Endometrial microvascular endothelial cells (primary cell): ENCODE data around the gene ATF7IP. TPM values are rescaled to one million over a fixed set of nuclear protein-coding genes. Genes with fewer than 3 reads are reported as not detected.

Experiments used
- in situ Hi-C: cut with HindIII; loops from 2 replicates; pipeline ENCODE4 v1.10.0; 2017; ENCODE audit warnings: low sequenced_read_pairs, low pct_unique_long_range_greater_than_20kb; ENCODE audit errors: inconsistent ontology term
- total RNA-seq: library from RNA; depleted of rRNA; stranded (reverse); fragments of >200 nt; gene quantifications from one replicate; pipeline ENCODE4 v1.2.3, GENCODE V29; 2015; ENCODE audit errors: inconsistent ontology term

Gene ATF7IP
- total RNA-seq, 1 donor from 2014 or later = 21.9 TPM

DNA sequence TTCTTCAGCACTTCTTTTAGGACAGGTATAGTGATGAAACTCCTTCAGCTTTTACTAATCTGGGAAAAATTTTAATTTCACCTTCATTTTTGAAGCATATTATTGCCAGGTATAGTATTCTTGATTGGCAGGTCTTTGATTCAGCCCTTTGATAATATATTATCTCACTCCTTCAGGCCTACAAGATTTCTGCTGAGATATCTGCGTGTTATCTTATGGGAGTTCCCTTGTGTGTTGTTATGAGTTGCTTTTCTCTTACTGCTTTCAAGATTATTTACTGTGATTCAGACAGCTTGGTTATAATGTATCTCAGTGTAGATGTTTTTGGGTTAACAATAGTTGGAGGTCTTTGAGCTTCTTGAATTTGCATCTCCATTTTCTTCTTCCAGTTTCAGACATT is 87.4 kb downstream of the ATF7IP start:
- in situ Hi-C loops = no loop called here

DNA sequence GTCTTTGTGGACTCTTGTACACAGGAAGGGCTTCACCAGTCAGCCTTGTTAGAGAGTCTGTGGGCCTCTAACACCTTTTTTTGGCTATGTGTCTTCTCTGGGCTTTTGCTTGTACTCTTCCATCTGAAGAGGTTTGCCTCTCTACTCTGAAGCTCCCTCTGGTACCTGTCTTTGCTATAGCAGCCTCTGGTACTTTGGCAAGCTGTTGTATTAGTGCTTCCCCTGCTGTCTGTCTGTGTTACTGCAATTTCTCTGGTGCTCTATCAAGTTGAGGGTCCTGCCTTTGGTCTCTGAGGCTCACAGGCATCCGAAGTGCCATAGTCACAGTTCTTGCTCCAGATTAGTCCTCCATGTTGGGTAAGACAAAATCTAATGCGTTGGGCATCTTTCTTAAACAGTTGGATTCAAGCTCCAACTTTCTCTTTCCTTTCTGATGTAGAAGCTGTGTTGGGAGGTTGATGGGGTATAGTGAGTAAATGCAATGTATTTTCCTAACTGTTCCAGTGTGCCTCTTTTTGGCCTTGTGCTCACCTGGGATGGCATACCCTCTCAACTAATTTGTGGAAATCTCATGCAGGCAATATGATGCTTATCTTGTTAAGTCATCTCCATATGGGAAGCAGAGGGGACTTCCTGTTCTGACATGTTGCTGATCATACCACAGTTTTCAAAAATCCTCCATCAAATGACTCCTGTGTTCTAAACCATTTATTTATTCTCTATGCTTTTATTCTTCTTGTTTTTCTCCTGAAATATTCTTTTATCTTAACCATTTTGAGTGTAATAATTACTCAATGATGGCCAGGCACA is 88.8 kb downstream of the ATF7IP start:
- in situ Hi-C loops = no loop called here

DNA sequence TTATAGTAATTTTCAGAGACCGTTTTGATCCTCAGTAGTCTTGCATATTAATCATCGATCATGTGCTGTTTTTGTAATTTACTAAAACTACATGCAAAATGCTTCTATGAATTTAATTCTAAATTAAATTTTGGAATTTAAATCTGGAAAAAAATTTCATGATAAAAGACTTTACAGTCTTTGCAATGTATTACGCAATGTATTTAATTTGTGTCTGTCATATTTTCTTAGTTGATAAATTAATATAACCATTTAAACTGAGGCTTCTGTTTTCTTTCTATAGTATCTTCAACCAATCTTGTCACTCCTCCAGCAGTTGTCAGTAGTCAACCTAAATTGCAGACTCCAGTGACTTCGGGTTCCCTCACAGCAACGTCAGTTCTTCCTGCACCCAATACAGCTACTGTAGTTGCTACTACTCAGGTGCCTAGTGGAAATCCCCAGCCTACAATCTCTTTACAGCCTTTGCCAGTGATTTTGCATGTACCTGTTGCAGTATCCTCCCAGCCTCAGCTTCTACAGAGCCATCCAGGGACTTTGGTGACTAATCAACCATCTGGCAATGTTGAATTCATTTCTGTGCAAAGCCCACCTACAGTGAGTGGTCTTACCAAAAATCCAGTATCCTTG is 94.8 kb downstream of the ATF7IP start:
- in situ Hi-C loops = no loop called here

DNA sequence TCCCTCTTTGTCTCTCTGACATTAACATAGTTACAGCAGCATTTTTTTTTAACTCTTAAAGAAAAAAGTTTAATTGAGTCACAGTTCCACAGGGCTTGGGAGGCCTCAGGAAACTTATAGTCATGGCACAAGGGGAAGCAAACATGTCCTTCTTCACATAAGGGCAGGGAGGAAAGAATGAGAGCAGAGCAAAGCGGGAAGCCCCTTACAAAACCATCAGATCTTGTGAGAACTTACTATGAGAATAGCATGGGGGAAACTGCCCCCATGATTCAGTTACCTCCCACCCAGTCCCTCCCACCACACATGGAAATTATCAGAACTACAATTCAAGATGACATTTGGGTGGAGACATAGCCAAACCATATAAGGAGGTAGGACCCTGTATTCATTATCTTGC is 106.0 kb downstream of the ATF7IP start:
- in situ Hi-C loops = no loop called here

DNA sequence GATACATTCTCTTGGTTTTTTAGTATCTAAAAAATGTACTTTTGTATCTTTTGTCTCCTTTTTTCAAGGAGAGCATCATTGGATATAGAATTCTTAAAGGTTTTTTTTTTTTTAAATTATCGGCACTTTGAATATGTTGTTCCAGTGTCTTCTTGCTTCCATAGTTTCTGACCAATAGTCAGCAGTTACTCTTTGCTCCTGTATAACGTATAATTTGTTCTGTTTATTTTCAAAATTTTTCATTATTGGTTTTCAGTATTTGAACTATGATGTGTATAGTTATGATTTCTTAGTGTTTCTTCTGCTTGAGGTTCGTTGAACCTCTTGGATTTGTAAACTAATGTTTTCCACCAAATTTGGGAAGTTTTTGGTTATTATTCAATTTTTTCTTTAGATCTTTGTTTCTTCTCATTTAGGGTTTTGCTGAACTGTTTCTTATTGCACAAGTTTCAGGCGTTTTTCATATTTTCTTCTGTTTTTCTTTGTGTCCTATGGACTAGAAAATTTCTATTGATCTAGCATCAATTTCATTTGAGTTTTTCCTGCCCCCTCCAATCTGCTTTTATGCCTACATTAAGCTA is 108.3 kb downstream of the ATF7IP start:
- in situ Hi-C loops = no loop called here

DNA sequence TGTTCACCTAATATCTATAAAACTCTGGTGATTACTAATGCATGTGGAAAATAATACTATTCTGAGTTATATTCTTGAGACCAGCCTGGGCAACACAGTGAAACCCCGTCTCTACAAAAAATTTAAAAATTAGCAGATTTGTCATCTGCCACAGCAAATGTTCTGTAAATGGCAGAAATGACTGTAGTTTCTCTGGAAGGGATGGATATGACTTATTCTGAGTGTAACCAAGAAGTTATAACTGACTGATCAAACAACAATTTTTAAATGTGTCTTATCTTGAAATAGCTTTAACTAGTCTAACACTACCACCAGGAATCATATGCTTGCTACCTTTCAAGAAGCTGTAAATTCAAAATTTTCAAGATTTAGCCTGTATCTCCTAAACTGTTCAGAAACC is 113.5 kb downstream of the ATF7IP start:
- in situ Hi-C loops = no loop called here

DNA sequence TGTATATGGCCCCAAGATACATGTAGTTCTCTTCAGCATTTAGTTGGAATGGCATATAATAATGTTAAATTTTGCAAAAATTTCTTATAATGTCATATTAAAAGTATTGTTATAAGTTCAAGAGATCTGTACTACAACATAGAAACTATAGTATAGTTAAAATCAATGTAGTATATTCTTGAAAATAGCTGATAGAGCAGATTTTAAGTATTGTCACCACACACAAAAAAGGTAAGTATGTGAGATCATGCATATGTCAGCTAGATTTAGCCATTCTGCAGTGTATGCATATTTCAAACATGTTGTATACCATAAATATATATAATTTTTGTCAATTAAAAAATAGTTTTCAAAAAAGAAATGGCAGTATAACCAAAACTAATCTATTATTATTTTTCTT is 115.7 kb downstream of the ATF7IP start:
- in situ Hi-C loops = no loop called here

DNA sequence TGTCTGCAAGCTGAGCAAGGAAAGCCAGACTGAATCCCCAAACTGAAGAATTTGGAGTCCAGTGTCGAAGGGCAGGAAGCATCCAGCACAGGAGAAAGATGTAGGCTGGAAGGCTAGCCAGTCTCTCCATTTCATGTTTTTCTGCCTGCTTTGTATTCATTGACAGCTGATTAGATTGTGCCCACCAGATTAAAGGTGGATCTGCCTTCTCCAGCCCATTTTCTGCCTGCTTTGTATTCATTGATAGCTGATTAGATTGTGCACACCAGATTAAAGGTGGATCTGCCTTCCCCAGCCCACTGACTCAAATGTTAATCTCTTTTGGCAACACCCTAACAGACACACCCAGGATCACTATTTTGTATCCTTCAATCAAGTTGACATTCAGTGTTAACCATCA is 116.9 kb downstream of the ATF7IP start:
- in situ Hi-C loops = no loop called here

DNA sequence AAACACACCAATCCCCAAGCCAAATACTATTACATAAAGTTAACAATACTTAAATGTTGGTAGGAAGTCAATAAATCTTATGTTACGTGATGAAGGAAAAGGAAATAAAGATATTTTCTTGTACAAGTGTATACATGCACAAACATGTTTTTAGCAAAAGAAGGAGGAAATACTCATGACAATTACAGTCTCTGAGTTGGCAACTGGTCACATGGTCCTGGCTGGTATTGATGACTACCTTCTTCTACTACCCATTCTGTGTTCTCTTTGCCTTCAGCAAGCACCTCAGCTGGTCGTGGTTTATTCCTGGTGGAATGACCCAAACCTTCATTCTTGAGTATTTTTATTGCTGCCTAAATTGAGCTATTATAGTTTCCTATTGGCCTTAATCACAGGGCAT is 117.4 kb downstream of the ATF7IP start:
- in situ Hi-C loops = no loop called here

DNA sequence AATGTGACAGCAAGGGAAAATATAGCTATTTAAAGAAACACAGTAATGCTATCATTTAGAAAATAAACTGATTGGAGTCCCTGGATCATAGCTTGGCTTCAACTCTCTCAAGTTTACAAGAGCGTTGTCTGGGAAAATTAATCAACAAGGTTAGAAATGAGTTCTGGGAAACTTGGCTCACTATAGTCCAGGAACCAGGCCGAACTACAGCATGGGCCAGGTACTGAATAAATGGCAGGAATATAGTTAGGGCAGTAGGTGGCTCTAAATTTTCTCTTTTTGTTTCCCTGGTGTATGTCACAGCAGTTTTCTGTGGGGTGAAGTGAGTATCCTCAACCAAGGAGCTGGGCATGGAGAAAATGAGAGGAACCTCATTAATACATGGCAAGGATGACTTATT is 129.8 kb downstream of the ATF7IP start:
- in situ Hi-C loops = no loop called here

DNA sequence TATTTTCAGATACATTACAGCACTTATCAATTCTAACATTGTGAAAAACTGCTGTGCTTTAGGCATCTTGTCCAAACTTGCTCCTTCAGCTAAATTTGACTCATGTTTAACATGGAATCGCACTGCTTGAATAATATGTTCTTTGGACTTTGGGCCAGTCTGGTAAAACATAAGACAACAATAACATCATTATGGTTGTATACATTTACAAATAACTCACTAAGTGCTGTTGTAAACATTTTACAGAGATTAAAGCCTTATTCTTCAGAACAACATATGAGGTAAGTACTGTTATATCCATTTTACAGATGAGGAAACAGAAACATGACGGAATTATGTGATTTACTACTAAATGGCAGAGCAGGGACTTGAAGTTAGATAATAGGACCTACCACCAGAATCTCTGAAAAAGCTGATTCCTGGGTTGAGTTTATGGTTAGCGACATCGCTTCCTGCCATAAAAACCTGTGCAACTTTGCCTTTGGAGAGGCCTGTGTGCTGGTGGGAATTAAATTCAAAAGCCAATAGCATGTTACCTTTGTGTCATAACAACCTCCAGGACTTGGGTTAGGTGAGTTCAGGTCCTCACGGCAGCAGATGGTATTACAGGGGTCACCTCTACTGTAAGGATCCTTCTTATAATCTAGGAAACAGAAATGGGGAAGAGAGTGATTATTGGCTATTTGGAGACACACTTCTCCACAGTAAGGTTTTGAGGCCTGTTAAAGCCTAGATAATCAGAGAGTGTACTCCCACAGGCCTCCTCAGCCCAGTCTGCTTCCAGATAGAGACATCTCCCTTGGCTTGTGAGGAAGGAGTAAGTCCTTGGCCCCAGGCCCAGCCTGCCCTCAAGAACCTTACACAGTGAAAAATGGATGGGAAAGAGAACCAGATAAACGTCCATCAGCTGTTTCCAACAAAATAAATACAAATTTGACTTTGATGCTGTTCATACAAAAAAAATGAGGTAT is 140.4 kb downstream of the ATF7IP start:
- in situ Hi-C loops = no loop called here

DNA sequence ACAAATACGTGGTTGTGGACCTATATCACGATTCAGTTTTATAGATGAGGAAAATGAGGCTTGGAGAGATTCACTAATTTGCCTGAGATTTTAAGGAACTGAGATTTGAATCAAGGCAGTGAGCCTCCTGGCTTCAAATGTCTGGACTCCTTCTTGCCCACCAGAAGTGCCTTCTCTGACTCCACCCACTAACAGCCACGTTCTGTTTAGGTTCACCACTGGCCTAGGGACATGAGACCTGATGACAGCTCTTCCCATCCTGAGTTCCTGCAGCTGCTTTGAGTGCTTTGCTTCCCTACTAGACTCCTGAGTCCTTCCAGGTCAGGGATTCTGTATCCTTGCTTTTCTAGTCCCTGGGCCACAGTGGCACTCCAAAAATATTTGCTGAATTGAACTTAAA is 145.1 kb downstream of the ATF7IP start:
- in situ Hi-C loops = no loop called here

DNA sequence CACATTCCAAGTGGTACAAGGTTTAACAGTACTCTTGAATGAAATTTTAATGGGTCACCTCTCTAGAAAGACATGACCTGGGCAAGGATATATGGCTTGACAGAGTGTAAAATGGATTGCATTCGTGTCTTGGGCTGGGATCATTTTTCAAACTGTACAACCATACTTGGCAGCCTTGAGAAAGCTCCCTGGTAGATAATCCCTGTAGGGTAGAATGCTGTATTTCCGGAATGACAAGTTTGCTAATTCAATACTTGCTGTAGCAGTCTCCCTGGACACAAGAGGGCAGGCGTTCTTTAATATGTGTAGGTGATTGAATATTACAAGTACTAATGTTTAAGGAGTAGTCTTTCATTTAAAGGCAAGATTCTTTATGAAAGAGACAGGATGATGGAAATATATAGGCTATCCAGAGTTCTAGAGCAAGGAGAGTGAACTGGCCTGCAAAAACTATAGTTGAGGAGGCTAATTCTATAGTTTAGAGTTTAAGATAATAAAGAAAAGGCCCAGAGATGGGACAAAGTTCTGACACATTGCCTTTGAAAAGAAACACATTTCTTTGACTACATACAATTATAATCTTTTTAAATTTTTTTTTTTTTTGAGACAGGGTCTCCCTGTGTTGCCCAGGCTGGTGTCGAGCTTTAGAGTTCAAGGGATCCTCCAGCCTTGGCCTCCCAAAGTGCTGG is 148.8 kb downstream of the ATF7IP start:
- in situ Hi-C loops = no loop called here

DNA sequence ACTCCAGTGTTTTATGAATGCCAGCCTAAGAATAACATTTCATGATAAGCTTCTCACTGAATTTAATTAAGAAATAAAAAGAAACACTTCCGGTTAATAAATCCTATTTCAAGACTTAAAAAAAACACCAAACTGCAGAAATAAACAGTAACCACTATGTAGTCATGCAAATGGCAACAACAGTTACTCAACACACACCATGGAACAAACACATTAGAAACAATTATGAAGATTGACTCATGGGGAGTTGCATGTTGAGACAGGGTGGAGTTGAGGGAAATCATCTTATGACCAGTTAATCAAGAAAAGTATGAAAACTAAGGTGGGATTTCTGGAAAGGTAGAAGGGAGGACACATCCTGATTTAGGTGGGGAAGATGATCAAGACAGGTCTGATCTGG is 149.5 kb downstream of the ATF7IP start:
- in situ Hi-C loops = no loop called here

DNA sequence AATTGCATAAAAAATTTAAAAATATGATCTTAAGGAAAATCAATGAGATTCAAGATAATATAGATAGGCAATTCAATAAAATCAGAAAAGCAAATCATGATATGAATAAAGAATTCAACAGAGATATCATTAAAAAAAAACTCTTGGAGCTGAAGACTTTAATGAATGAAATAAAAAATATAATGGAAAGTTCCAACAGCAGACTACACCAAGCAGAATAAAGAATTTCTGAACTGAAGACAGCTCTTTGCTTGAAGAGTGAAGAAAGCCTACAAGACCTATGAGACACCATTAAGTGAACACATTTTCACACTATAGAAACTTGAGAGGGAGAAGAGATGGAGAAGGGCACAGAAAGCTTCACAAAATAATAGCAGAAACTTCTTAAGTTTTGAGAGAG is 156.3 kb downstream of the ATF7IP start:
- in situ Hi-C loops = no loop called here

DNA sequence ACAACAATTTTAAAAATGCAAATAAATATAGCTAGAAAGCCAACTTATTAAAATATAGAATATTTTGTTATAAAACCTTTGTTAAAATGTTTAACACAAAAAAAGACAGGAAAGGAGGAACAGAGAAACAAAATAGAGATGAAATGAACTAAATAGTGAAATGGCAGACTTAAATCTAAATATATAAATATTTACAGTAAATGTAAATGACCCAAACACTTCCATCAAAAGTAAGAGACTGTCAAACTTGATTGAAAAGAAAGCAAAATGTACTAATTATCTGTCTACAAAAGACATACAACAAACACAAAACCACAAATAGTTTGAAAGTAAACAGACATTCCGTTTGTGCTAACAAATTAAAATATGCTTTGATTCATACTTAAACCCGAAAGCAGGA is 160.5 kb downstream of the ATF7IP start:
- in situ Hi-C loops = no loop called here

DNA sequence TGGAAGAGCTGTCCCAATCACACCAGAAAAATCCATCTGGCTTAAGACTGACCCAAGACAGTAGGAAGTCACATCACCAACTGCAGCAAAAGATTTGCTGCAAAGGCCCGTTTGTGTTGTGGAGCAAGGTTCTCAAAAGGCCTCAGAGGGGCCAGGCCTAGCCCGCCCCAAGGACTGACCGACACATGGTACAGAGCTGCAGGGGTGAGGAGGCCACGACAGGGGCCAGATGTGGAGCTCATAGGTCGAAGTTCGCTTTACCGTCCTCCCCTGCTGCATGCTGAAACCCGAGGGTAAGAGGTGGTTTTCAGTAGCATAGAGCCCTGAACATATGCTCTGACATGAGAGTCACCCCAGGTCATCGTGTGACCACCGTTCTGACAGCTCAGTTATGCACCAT is 166.7 kb downstream of the ATF7IP start:
- in situ Hi-C loops = no loop called here

DNA sequence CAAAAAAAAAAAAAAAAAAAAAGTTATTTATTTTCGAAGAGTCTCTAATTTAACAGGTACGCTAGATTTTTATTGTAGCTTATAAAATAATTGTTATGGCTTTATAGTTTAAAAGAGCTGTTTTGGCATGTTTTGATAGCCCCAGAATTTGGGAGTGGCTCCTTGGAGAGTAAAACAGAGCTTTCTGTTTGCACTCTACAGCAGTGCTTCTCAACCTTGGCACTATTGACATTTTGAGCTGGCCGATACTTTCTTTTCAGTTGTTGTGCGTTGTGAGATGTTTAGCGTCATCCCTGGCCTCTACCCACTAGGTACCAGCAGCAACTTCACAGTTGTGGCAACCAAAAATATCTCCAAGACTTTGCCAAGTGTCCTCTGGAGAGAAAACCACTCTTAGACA is 171.6 kb downstream of the ATF7IP start:
- in situ Hi-C loops = no loop called here
